Neuronal stem cell (in vitro differentiated cells): ENCODE results near the gene PLXNA4.

Experiments used
- DNase-seq: peaks from one replicate; pipeline ENCODE4 v3.0.0-alpha.2; 2013; ENCODE audit warnings: low spot score
- H2AFZ ChIP-seq: one replicate; pipeline ENCODE4 v1.6.1; 2013; ENCODE audit warnings: mild to moderate bottlenecking, low read length, inconsistent platforms
- H2AK5ac ChIP-seq: 2 replicates; pipeline ENCODE4 v1.6.1; 2013; ENCODE audit warnings: low read depth, mild to moderate bottlenecking, inconsistent platforms, low read length, moderate library complexity, mixed read lengths
- H2BK120ac ChIP-seq: 2 replicates; pipeline ENCODE4 v1.6.1; 2013; ENCODE audit warnings: low read depth, mild to moderate bottlenecking, inconsistent platforms, low read length, moderate library complexity, mixed read lengths
- H2BK12ac ChIP-seq: one replicate; pipeline ENCODE4 v1.6.1; 2013; ENCODE audit warnings: low read length, inconsistent platforms
- H2BK15ac ChIP-seq: 2 replicates; pipeline ENCODE4 v1.6.1; 2013; ENCODE audit warnings: mild to moderate bottlenecking, low read length, inconsistent platforms, mixed read lengths
- H2BK5ac ChIP-seq: one replicate; pipeline ENCODE4 v1.6.1; 2013; ENCODE audit warnings: inconsistent platforms, mild to moderate bottlenecking, low read length, moderate library complexity
- H3K14ac ChIP-seq: one replicate; pipeline ENCODE4 v1.6.1; 2013; ENCODE audit warnings: low read length, inconsistent platforms
- H3K18ac ChIP-seq: 2 replicates; pipeline ENCODE4 v1.6.1; 2013; ENCODE audit warnings: low read length, inconsistent platforms
- H3K23ac ChIP-seq: 2 replicates; pipeline ENCODE4 v1.6.1; 2013; ENCODE audit warnings: low read depth, mild to moderate bottlenecking, mixed read lengths, low read length, inconsistent platforms; ENCODE audit not compliant: poor library complexity
- H3K27ac ChIP-seq: replicated peaks from 3 replicates; pipeline ENCODE4 v1.5.1; 2013; ENCODE audit warnings: low read length, inconsistent platforms
- H3K27me3 ChIP-seq, 3 experiments: 2 replicates each; pipeline ENCODE4 v1.6.1; 2013; ENCODE audit warnings: low read length in 3 of 3, mild to moderate bottlenecking in 2 of 3, inconsistent platforms in 1 of 3, low read depth in 1 of 3, mixed read lengths in 1 of 3, moderate library complexity in 1 of 3; ENCODE audit not compliant: control insufficient read depth in 3 of 3, insufficient read depth in 3 of 3
- H3K36me3 ChIP-seq, 2 donors: replicated peaks in 1 of 2; 2 replicates each; pipeline ENCODE4 v1.6.1; 2013; ENCODE audit warnings: low read length in 2 of 2; ENCODE audit not compliant: control insufficient read depth in 2 of 2, insufficient read depth in 2 of 2
- H3K4ac ChIP-seq: 2 replicates; pipeline ENCODE4 v1.6.1; 2013; ENCODE audit warnings: inconsistent platforms, mild to moderate bottlenecking, low read length, moderate library complexity
- H3K4me1 ChIP-seq, 2 donors: 1 replicate in 1 of 2; 2 replicates in 1 of 2; pipeline ENCODE4 v1.6.1; 2013; ENCODE audit warnings: low read length in 2 of 2, low read depth in 1 of 2; ENCODE audit not compliant: control insufficient read depth in 2 of 2, insufficient read depth in 1 of 2
- H3K4me2 ChIP-seq: one replicate; pipeline ENCODE4 v1.6.1; 2013; ENCODE audit warnings: mild to moderate bottlenecking, low read length, inconsistent platforms; ENCODE audit not compliant: insufficient read depth, poor library complexity, severe bottlenecking
- H3K4me3 ChIP-seq, 2 donors: 2 replicates each; pipeline ENCODE4 v1.5.1; 2013; ENCODE audit warnings: low read length in 2 of 2, mild to moderate bottlenecking in 2 of 2, inconsistent platforms in 1 of 2, moderate library complexity in 1 of 2
- H3K79me1 ChIP-seq: one replicate; pipeline ENCODE4 v1.6.1; 2013; ENCODE audit warnings: low read depth, mild to moderate bottlenecking, inconsistent platforms, low read length, moderate library complexity
- H3K9ac ChIP-seq: one replicate; pipeline ENCODE4 v1.6.1; 2013; ENCODE audit warnings: mild to moderate bottlenecking, low read depth, low read length, inconsistent platforms; ENCODE audit not compliant: poor library complexity
- H3K9me3 ChIP-seq, 2 donors: replicated peaks in 1 of 2; 2 replicates each; pipeline versions ENCODE3 to v1.6.1; 2013; ENCODE audit warnings: low read length in 2 of 2, mild to moderate bottlenecking in 2 of 2, inconsistent platforms in 1 of 2, low read depth in 1 of 2, mixed read lengths in 1 of 2, moderate library complexity in 1 of 2; ENCODE audit not compliant: control insufficient read depth in 2 of 2, insufficient read depth in 1 of 2
- H4K8ac ChIP-seq: one replicate; pipeline ENCODE4 v1.6.1; 2013; ENCODE audit warnings: low read depth, mild to moderate bottlenecking, inconsistent platforms, low read length, moderate library complexity
- H4K91ac ChIP-seq: one replicate; pipeline ENCODE4 v1.6.1; 2013; ENCODE audit warnings: low read length, low read depth, mild to moderate bottlenecking, inconsistent platforms; ENCODE audit not compliant: poor library complexity
- WGBS, 2 donors: extraction: QIAGEN DNeasy Blood & Tissue Kit; methylation state at CpG; one replicate each; pipeline ENCODE4 v1.1.7; 2013; ENCODE audit warnings: missing lambda C conversion rate in 2 of 2, mixed read lengths in 1 of 2; ENCODE audit not compliant: insufficient read length in 2 of 2, insufficient replicate concordance in 1 of 2; ENCODE audit errors: extremely low coverage in 2 of 2; 5-methylcytosine and 5-hydroxymethylcytosine counted together

The PLXNA4 gene

GRCh38 chr7:132415259-132415658 is 161.0 kb downstream of the PLXNA4 start:
- Histone ChIP-seq H3K9ac (no peak overlapping the region), H3K4me2 (no peak overlapping the region), H2BK5ac (no peak overlapping the region), H2AFZ (no peak overlapping the region), H3K4ac (no peak overlapping the region), H3K36me3 (no peaks in the 10 kb centered on the region), H3K27me3 (no peaks in the 10 kb centered on the region), H2AK5ac (no peak overlapping the region), H3K4me3 (no peak overlapping the region), H4K8ac (no peak overlapping the region), H3K79me1 (no peaks in the 10 kb centered on the region), H3K4me1 (peaks cover 0 to 3% of the 10 kb centered on the region in 2 donors), H3K14ac (no peak overlapping the region), H2BK120ac (no peak overlapping the region), H4K91ac (no peak overlapping the region), H2BK12ac (no peak overlapping the region), H3K27ac (no peak overlapping the region), H3K9me3 (no peaks in the 10 kb centered on the region), H3K18ac (no peak overlapping the region), H3K23ac (no peak overlapping the region), H2BK15ac (no peak overlapping the region)
- no CpG with 5 or more reads among the region's 4 CpGs for WGBS, 2 donors
- no peak for DNase-seq

DNA sequence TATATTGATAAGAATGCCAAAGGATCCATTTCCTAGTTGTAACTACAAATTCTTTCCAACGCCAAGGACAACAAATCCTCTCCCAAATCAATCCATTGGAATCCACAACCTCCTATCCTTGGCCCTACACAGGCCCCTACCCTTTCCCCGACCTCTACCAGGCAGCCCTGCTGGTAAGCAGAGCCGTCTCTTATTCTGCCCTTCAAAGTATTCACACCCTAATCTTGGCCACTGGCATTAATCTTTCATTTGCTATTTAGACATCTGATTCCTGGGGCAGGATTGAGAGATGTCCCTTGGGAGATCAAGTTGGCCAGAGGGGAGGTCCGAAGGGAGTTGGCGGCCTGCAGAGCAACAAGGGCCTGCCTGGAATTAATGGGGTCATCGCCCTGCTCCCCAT is 161.4 kb downstream of the PLXNA4 start:
- H3K27me3 ChIP-seq, result no peaks in the 10 kb centered on the region
- H3K23ac ChIP-seq, result no peak overlapping the region
- H3K9me3 ChIP-seq, result no peaks in the 10 kb centered on the region
- H3K36me3 ChIP-seq, result no peaks in the 10 kb centered on the region
- no peak overlapping the region for H3K18ac ChIP-seq
- DNase-seq, result no peak
- H2BK120ac ChIP-seq, result no peak overlapping the region
- H3K27ac ChIP-seq, result no peak overlapping the region
- H4K8ac ChIP-seq, result no peak overlapping the region
- H3K14ac ChIP-seq, result no peak overlapping the region
- no CpG with 5 or more reads among the region's 6 CpGs for WGBS, 2 donors
- H3K4me1 ChIP-seq, result peaks cover 0 to 3% of the 10 kb centered on the region in 2 donors
- no peak overlapping the region for H2AK5ac ChIP-seq
- H3K4me3 ChIP-seq, result no peak overlapping the region
- no peak overlapping the region for H3K4me2 ChIP-seq
- no peak overlapping the region for H2BK15ac ChIP-seq
- no peaks in the 10 kb centered on the region for H3K79me1 ChIP-seq
- no peak overlapping the region for H2BK12ac ChIP-seq
- no peak overlapping the region for H2BK5ac ChIP-seq
- H2AFZ ChIP-seq, result no peak overlapping the region
- H4K91ac ChIP-seq, result no peak overlapping the region
- H3K9ac ChIP-seq, result no peak overlapping the region
- H3K4ac ChIP-seq, result no peak overlapping the region

GRCh38 chr7:132412435-132412834 is 163.8 kb downstream of the PLXNA4 start:
- H3K27me3 ChIP-seq, result no peaks in the 10 kb centered on the region
- no peak overlapping the region for H3K4me3 ChIP-seq
- H3K79me1 ChIP-seq, result no peaks in the 10 kb centered on the region
- no peak for DNase-seq
- H3K4me1 ChIP-seq, result no peaks in the 10 kb centered on the region
- no peak overlapping the region for H3K18ac ChIP-seq
- no peak overlapping the region for H2AK5ac ChIP-seq
- no peak overlapping the region for H3K4me2 ChIP-seq
- H2BK12ac ChIP-seq, result no peak overlapping the region
- H3K14ac ChIP-seq, result no peak overlapping the region
- H2BK5ac ChIP-seq, result no peak overlapping the region
- H3K36me3 ChIP-seq, result no peaks in the 10 kb centered on the region
- no CpG with 5 or more reads among the region's 5 CpGs for WGBS, 2 donors
- H2BK15ac ChIP-seq, result no peak overlapping the region
- H4K91ac ChIP-seq, result no peak overlapping the region
- no peak overlapping the region for H3K27ac ChIP-seq
- no peak overlapping the region for H3K9ac ChIP-seq
- H3K4ac ChIP-seq, result no peak overlapping the region
- H3K23ac ChIP-seq, result no peak overlapping the region
- no peak overlapping the region for H4K8ac ChIP-seq
- H2BK120ac ChIP-seq, result no peak overlapping the region
- no peaks in the 10 kb centered on the region for H3K9me3 ChIP-seq
- no peak overlapping the region for H2AFZ ChIP-seq

- H3K18ac ChIP-seq, result no peak overlapping the region
- no peaks in the 10 kb centered on the region for H3K36me3 ChIP-seq
- no peak overlapping the region for H3K4me2 ChIP-seq
- no peak overlapping the region for H3K27ac ChIP-seq
- H3K4me1 ChIP-seq, result no peaks in the 10 kb centered on the region
- no peak overlapping the region for H3K4ac ChIP-seq
- H3K27me3 ChIP-seq, result no peaks in the 10 kb centered on the region
- no peak overlapping the region for H3K14ac ChIP-seq
- DNase-seq, result no peak
- H2BK12ac ChIP-seq, result no peak overlapping the region
- no peak overlapping the region for H4K8ac ChIP-seq
- H3K79me1 ChIP-seq, result no peaks in the 10 kb centered on the region
- H2BK120ac ChIP-seq, result no peak overlapping the region
- no peak overlapping the region for H4K91ac ChIP-seq
- no peak overlapping the region for H2AK5ac ChIP-seq
- no peak overlapping the region for H2BK15ac ChIP-seq
- H3K4me3 ChIP-seq, result no peak overlapping the region
- H3K9ac ChIP-seq, result no peak overlapping the region
- no peak overlapping the region for H2BK5ac ChIP-seq
- no CpG with 5 or more reads among the region's 11 CpGs for whole genome bisulfite sequencing, 2 donors
- H3K9me3 ChIP-seq, result no peaks in the 10 kb centered on the region
- H2AFZ ChIP-seq, result no peak overlapping the region
- H3K23ac ChIP-seq, result no peak overlapping the region
Measured at GRCh38 chr7:132410861-132411541, 165.3 kb downstream of the PLXNA4 start.
